ENCODE results near the gene TRMT1.

Gene TRMT1

GRCh38 chr19:13134626-13135025 is 18.1 kb upstream of the TRMT1 start:
- Histone ChIP-seq H3K4me1 (ENCODE audit: insufficient read depth, low read length) (no peaks in the 10 kb centered on the region), H2AFZ (ENCODE audit: low read depth, low read length) (no peak overlapping the region), H3K27ac (ENCODE audit: low read length) (no peak overlapping the region), H3K4me2 (ENCODE audit: insufficient read depth, low read length) (no peak overlapping the region), H3K27me3 (ENCODE audit: insufficient read depth, low read length, poor library complexity) (no peaks in the 10 kb centered on the region), H3K36me3 (ENCODE audit: insufficient read depth, low read length) (peaks cover 72% of the 10 kb centered on the region), H3K9ac (ENCODE audit: low read depth, low read length) (no peak overlapping the region), H3K79me2 (ENCODE audit: insufficient read depth, low read length) (peaks cover 48% of the 10 kb centered on the region), H3K9me3 (ENCODE audit: insufficient read depth, low read length, severe bottlenecking) (no peaks in the 10 kb centered on the region), H4K20me1 (ENCODE audit: insufficient read depth, low read length) (peaks cover 77% of the 10 kb centered on the region), H3K4me3 (ENCODE audit: low read depth in 1 of 2, low read length in 2 of 2) (no peak overlapping the region)
- TF ChIP-seq EZH2 (IDR thresholded peaks at IDR 0.05; ENCODE audit: borderline replicate concordance, low read depth, low read length, severe bottlenecking) (no peak), CTCF (IDR thresholded peaks at IDR 0.05; ENCODE audit: borderline replicate concordance, extremely low read depth, low read length, poor library complexity, severe bottlenecking) (no peak)
- ATAC-seq (ENCODE audit: insufficient read depth, low read depth): no peak
- DNase-seq: no peak

- no peak overlapping the region for H3K4me3 ChIP-seq (ENCODE audit: low read depth in 1 of 2, low read length in 2 of 2)
- no peak overlapping the region for H2AFZ ChIP-seq (ENCODE audit: low read depth, low read length)
- no peaks in the 10 kb centered on the region for H3K9me3 ChIP-seq (ENCODE audit: insufficient read depth, low read length, severe bottlenecking)
- peaks cover 69% of the 10 kb centered on the region for H3K36me3 ChIP-seq (ENCODE audit: insufficient read depth, low read length)
- H3K27me3 ChIP-seq (ENCODE audit: insufficient read depth, low read length, poor library complexity): no peaks in the 10 kb centered on the region
- TF ChIP-seq EZH2 (IDR thresholded peaks at IDR 0.05; ENCODE audit: borderline replicate concordance, low read depth, low read length, severe bottlenecking): no peak
- TF ChIP-seq CTCF (IDR thresholded peaks at IDR 0.05; ENCODE audit: borderline replicate concordance, extremely low read depth, low read length, poor library complexity, severe bottlenecking): no peak
- H3K9ac ChIP-seq (ENCODE audit: low read depth, low read length): no peak overlapping the region
- peaks cover 83% of the 10 kb centered on the region for H4K20me1 ChIP-seq (ENCODE audit: insufficient read depth, low read length)
- no peak overlapping the region for H3K27ac ChIP-seq (ENCODE audit: low read length)
- no peaks in the 10 kb centered on the region for H3K4me1 ChIP-seq (ENCODE audit: insufficient read depth, low read length)
- DNase-seq: no peak
- ATAC-seq (ENCODE audit: insufficient read depth, low read depth): no peak
- H3K79me2 ChIP-seq (ENCODE audit: insufficient read depth, low read length): peaks cover 61% of the 10 kb centered on the region
- no peak overlapping the region for H3K4me2 ChIP-seq (ENCODE audit: insufficient read depth, low read length)
Observed at GRCh38 chr19:13133241-13133870, 16.8 kb upstream of the TRMT1 start.

GRCh38 chr19:13132471-13133180 is 16.1 kb upstream of the TRMT1 start:
- no peak overlapping the region for H3K27ac ChIP-seq (ENCODE audit: low read length)
- no peaks in the 10 kb centered on the region for H3K9me3 ChIP-seq (ENCODE audit: insufficient read depth, low read length, severe bottlenecking)
- peaks cover 62% of the 10 kb centered on the region for H3K36me3 ChIP-seq (ENCODE audit: insufficient read depth, low read length)
- peaks cover 89% of the 10 kb centered on the region for H4K20me1 ChIP-seq (ENCODE audit: insufficient read depth, low read length)
- no peak overlapping the region for H3K4me3 ChIP-seq (ENCODE audit: low read depth in 1 of 2, low read length in 2 of 2)
- DNase-seq (no peak), ATAC-seq (ENCODE audit: insufficient read depth, low read depth) (no peak)
- H2AFZ ChIP-seq (ENCODE audit: low read depth, low read length): no peak overlapping the region
- H3K4me2 ChIP-seq (ENCODE audit: insufficient read depth, low read length): no peak overlapping the region
- peaks cover 68% of the 10 kb centered on the region for H3K79me2 ChIP-seq (ENCODE audit: insufficient read depth, low read length)
- no peaks in the 10 kb centered on the region for H3K27me3 ChIP-seq (ENCODE audit: insufficient read depth, low read length, poor library complexity)
- H3K9ac ChIP-seq (ENCODE audit: low read depth, low read length): no peak overlapping the region
- no peak for TF ChIP-seq CTCF (IDR thresholded peaks at IDR 0.05; ENCODE audit: borderline replicate concordance, extremely low read depth, low read length, poor library complexity, severe bottlenecking)
- H3K4me1 ChIP-seq (ENCODE audit: insufficient read depth, low read length): no peaks in the 10 kb centered on the region

All from DND-41 (cell line).